Stimulated activated CD4-positive, alpha-beta T cell treated with anti-CD3 and anti-CD28 coated beads, Interleukin-12 subunit alpha, Interleukin-12 subunit beta, amount 100 ng/mL, for 4 hours (primary cell): ENCODE results near the gene FAM174C.
"Not testable (repeated sequence)": the region's sequence is repeated elsewhere in the genome, so short reads cannot be mapped to it uniquely, and the experiment has no call there.

Source experiments
- DNase-seq: peaks from one replicate; pipeline ENCODE4 v3.0.0-alpha.2; 2020

Gene FAM174C

DNA sequence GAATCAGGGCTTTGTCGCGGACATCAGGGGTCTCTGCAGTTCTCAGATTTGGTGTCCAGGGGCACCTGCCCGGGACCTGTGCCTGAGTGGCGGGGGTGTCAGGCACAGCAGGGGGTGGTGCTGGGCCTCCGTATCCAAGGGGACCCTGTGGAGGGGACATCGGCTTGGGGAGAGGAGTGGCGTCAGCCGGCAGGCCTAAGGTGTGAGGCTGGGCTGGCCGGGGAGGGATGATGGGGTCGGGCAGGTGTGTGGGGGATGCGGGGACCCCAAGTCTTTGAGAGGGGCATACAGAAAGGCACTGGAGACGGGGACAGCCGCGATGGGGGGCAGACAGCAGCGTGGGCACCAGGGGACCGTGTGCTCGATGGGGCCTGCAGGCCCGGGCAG, 12.9 kb downstream of the FAM174C start:
- no peak for DNase-seq

DNA sequence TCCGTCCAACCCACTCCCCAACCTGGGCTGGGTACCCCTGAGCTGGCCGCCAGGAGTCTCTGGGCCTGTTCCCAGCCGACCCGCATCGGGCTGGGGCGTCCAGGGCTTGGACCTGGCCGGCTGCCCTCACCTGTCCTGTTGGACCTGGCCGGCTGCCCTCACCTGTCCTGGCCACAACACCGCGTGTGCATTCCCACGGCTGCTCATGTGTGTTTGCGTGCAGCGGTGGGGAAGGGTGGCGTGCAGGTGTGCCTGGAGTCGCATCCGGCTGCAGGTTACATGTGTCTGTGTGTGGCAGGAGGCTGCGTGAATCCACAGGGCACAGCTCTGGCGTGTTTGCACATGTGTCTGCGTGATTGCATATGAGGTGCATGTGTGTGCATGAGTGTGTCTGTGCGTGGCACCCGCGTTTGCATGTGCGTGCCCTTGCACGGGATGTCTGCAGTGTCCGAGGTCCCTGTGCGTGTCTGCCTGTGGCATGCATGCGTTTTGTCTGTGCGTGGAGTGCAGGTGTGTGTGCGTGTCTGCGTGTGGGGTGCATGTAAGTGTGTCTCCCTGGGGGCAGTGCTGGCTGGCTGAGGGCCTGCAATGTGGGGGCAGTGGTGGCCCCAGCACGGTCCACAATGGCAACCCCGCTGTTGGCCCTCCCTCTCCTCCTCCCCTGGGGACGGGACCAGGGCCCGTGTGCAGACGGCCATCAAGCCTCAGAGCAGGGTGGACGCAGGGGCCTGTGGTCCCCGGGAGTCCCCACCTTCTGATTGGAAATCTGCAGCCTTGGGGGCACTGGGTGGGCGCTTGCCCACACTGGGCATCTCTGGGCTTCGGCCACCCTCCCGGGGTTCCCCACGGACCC, 13.7 kb downstream of the FAM174C start:
- no peak for DNase-seq

DNA sequence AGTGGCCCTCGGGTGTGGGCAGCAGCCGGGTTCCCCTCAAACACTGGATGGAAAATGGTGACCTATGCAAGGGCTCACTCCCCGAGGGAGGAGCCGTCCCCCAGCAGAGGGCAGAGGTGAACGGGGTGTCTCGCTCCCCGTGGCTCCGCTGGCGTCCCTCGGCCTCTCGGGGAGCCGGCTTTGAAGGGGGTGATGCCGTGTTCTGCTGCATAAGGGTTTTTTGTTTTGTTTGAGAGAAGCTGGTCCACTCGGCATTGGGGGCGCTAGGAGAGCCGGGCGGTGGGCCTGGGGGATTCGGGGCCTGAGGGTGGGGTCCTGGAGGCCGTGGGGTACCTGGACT, 14.3 kb downstream of the FAM174C start:
- no peak for DNase-seq

DNA sequence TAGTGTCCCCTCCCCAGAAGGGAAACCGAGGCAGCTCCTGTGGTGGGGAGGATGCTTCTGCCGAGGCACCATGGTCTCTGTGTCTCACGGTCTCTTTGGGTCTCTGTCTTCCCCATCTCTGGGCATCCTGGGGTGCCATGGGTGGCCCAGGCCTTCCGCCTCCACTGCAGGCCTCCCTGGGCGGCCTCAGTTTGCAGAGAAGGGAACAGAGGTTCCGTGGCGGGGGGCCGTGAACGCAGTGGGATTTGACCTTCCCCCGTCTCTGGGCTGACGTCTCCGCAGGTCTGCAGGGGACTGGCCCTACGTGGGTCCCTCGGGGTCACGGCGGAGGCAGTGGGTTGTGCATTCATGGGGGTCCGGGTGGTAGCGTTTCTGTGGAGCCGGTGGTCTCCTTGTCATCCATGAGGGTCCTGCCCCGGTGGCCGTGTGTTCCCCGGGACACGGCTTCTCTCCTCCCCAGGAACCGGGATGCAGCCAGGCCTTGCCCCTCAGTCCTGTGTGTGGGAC, 14.9 kb downstream of the FAM174C start:
- DNase-seq = no peak

DNA sequence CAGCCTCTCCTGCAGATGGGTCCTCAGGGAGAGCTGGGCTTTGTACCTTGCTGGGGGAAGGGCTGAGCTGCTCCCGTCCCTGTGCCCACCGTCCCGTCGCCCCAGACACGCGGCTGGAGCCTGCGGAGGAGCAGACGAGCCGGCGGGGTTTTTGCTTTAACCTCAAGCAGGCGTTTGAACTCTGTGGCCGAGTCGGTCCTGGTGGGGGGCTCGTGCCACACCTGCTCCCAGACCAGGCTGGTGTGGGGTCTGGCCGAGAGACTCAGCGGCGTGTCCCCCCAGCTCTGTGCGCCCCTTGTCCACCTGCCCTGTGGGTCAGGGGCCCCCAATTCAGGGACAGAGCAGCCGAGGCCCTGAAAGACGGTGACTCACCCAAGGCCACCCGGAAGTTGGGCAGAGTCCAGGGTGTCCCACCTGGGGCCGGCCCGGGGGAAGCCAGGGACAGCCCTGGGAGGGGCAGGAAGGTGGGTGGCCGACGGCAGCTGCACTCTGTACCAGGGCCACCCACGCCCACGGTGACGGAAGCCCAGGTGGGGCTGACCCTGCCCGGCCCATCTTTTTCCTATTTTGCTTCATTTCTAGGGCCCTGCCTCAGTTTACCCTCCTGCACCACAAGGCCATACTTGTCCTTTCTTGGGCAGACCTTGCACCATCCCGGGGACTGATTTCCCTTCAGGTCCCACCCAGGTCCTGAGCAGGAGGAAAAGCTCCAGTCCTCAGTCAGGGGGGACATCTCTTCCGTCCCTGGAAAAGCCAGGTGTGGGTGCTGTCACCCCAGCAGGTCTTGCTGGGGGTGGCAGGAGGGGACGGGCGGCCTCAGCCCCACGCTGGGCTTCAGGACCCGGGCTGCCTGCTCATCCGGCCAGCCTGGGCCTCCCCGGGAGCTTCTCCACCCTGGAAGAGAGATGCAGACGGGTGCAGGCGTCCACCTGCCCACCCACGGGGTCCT, 15.6 kb downstream of the FAM174C start:
- no peak for DNase-seq

DNA sequence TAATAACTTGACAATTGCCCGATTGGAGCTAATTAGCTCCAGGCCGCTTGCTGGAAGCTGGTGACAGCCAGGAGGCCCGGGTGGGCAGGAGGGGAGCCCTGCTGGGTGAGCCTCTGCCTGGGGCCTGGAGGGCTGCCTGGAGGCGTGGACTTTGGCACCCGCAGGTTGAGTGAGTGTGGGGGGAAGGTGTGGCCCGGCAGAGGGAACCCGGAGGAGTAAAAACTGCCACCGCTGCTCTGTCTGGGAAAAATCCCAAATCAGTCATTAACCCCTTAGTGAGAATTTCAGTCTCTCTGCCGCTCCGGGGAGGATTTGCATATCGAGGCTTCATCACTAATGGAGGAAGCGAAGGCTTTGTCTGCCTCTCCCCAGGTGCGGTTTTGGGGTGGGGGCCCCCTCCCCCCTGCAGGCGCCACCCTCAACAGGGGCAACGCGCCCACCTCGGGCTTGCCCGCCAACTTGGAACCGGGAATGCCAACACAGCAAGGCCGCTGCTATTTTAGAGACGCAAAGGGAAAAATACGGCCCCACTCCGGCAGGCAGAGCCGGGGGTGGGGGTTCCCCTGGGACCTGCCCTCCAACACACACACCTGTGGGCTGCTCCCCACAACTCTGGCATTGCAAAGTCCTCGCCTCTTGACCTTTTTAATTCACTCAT, 16.6 kb downstream of the FAM174C start:
- DNase-seq = no peak

DNA sequence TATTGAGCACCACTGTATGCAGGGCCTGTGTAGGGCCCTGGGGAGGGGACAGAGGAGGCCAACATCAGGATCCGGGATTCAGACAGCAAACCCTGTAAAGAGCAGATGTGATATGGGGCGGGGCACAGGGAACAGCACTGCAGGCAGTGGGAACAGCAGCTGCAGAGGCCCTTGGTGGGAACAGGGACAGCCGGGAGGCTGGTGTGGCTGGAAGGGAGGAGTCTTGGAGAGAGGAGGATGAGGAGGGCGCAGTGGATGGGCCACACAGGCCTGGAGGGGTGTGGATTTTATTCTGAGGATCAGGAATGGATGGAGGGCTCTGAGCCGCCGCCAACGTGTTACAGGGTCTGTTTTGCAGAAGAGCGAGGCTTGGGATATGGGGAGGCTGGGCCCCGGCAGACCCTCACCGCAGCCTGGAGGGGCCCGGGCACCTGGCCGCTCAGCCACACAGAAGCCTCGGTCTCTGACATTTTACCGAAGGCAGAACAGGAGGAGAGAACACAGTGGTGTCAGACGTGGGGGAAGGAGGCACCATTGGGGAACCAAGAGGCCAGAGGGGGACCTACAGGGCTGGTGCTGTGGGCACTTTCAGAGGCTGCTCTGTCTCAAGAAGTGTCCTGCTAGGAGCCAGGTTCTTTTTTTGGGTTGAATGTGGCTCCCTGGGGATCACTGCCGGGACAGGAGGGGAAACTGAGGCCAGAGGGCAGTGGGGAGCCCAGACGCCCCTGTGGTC, 17.3 kb downstream of the FAM174C start:
- DNase-seq = no peak

DNA sequence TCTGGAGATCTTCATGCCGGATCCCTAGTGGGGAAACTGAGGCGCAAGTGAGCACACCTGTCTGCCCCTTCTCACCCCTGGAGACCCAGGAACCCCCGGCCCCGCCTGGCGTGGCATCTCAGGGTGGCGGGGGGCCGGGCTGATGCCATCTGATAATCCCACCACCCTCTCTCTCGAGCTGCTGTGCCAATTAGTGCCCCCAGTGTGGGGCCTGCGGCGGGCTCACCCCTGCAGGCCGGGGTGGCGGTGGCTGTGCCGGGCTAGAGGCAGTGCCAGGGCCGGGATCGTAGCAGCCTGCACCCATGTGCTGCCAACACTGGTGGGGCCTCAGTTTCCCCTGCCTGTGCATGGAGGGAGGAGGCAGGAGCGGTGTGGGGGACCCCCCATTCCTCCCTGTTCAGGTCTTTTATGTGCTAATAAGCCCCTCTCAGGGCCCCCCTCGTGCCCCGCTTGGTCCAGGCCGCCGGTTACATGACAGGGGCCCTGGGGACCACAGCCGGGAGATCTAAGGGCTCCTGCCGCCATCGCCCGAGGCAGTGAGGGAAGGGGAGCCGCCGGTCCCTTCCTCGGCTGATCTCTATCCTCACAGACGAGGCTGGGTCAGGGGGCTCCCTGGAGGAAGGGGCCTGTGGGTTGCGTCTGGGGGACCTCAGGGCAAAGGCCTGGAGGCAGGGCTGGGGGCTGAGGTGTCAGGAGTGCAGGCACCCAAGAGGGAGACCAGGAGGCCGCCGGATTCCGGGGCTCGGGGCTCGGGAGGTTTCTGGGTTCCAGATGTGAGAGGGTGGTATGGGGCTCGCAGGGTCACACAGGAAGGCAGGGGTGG, 18.7 kb downstream of the FAM174C start:
- no peak for DNase-seq

DNA sequence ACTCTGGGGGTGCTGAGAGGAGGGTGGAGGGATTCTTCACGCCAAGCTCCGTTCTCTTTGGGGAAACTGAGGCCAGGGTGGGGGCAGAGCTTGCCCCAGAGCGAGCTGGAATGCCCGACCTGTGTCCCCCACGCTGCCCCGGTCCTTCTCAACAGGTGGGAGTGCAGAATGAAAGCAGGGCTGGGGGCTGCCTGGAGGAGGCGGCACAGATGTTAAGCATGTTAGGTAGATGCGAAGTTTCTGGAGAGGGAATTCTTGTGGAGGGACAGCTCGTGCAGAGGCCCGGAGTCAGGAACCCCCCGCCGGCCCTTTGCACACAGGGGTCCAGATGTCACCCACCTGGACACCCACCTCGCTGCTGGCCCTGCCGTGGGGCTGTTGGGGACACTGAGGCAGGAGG, 19.4 kb downstream of the FAM174C start:
- no peak for DNase-seq

DNA sequence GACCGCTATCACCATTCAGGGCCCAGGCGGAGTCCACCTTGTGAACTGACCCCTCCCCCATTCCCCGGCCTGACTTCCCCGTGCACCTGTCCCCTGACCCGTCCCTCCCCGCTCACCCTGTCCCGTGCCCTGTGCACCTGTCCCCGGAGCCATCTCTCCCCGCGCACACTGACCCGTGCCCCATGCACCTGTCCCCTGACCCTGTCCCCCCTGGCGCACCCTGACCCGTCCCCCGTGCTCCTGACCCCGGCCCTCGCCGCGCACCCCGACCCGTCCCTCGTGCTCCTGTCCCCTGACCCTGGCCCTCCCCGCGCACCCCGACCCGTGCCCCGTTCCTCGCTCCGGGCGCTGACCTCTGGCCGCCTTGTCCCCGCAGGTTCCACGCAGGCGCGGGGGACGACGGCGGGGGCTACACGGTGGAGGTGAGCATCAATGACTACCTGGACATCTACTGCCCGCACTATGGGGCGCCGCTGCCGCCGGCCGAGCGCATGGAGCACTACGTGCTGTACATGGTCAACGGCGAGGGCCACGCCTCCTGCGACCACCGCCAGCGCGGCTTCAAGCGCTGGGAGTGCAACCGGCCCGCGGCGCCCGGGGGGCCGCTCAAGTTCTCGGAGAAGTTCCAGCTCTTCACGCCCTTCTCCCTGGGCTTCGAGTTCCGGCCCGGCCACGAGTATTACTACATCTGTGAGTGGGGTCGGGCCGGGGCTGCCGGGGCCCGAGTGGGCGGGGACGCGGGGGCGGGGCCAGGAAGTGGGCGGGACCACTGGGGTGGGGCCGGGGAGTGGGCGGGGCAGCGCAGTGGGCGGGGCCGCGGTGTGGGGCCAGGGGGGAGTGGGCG, 20.1 kb downstream of the FAM174C start:
- no peak for DNase-seq

DNA sequence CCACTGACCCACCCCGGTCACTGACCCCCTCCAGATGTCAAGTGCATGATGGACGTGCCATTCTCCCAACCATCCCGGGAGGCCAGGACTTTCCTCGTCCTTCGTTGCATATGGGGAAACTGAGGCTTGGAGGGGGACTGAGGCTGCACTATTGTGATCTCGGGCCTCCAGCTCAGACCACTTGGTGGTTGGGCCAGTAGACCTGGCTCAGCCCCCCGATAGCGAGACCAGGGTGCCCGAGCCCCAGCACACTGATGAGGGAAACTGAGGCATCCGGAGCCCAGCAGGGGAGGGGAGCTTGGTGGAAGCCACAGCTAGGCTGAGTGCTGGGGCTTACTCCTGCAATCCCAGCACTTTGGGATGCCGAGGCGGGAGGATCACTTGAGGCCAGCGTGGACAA, 20.7 kb downstream of the FAM174C start:
- no peak for DNase-seq

DNA sequence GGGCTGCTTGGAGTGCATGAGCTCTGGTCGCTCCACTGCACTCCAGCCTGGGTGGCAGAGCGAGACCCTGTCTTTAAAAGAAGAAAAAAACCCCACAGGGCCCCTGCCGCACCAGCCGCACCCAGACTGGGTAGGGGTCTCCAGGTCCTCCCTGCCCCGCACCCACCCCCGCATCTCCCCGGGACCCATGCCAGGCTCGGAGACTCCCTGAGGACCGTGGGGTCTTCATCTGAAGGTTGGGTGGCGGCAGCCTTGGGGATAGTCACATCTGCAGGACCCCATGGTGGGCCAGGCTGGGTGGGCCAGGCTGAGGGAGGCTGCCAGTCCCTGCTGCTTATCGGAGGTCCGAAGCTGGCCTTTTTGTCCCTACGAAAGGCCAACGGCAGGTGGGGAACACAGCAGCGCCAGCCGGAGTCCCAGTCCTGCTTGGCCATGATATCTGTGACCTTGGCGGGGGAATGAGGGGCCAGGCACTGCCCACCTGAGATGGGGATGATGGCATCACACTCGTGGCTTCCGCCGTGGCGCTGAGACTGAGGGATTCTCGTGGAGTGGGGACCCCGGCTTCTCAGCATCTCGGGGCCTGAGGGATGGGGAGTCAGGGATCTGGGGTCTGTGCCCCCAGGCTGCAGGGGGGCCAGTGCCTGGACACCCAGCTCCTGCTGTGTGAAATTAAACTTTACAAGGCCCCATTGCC, 21.4 kb downstream of the FAM174C start:
- DNase-seq = no peak

DNA sequence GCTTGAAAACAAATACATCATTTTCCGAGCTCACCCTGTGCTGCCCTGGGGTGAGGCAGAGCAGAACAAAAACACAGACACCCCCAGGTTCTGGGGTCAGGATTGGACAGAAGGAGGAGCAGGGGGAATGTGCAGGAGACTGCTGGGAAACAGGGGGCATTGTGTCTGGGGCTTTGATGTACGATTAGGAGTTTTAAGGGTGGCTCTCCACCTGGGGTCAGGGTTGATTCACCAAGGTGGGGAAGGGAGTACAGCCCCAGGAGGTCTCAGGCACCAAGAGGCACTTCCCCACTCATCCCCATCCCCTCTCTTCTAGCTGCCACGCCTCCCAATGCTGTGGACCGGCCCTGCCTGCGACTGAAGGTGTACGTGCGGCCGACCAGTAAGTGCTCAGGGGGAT, 22.9 kb downstream of the FAM174C start:
- DNase-seq = no peak

DNA sequence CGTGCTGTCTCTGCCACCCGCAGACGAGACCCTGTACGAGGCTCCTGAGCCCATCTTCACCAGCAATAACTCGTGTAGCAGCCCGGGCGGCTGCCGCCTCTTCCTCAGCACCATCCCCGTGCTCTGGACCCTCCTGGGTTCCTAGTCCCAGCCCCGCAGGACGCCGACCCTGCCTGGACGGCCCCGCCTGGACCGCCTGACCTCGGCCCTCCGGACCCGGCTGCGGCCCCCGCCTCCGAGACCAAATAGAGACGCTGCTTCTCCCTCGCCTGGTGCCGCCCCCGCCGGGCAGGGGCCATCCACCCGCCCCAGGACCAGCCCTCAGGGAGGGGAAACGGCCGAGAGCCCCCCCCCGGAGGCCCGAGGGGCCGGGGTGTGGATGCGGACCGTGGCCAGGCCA, 24.5 kb downstream of the FAM174C start:
- DNase-seq = no peak

DNA sequence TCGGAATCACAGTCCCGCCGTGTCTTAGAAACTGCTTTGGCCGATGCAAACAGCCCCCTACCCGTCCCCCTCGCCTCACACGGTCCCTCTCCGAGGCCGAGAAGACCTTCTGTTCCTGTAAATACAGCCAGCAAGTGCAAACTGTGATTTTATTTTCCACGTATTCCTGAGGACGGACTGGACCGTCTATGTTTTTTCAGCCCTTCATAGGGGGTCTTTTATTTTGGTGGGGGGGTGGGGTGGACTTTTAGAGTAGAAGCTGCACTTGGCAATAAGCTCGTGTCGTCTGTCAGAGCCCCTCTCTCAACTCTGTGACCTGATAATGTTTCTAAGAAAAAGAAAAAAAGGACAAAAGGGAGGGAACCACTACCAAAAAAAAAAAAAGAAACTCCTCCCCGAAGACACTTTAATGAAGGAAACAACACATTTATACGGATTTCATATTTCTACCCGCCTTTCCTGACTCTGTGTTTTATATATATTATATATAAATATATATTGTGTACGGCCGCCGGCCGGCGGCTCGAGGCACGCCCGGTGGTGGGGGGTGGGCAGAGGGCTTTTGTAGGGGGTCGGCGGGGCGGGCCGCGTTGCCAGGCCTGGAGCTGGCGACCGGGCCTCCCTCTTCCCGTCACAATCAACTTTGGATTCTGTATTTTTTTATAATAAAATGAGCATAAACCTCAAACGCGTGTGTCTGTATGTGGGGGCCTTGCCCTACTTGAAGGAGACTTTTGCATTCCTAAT, 25.6 kb downstream of the FAM174C start:
- DNase-seq = no peak

DNA sequence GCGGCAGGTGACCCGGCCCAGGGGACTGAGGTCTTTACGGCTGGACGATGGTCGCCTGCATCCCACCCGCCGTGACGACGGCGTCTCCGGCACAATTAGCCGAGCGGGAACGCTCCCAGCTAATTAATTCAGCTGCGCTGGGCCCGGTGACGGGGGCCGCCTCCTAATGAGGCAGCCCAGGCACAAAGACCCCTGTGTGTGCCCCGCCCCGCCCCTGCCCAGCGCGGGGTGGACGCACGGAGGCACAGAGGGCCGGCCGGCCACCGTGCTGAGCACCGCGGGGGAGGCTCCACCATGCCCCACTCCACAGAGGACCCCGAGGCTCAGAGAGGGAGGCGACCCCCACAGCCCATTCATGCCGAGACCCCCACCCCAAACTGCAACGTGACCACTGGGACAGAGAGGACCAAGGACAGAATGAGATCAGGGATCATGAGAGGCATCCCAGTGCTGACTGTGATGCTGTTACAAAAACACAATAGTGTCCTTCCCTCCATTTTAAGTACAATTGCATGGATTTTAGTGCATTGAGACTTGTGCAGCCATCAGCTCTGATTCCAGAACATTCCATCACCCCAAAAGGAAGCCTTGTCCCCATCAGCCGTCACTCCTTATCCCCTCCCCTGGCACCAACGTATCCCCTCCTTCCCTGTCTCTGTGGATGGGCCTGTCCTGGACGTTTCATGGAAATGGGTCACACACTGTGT, 27.4 kb downstream of the FAM174C start:
- no peak for DNase-seq

DNA sequence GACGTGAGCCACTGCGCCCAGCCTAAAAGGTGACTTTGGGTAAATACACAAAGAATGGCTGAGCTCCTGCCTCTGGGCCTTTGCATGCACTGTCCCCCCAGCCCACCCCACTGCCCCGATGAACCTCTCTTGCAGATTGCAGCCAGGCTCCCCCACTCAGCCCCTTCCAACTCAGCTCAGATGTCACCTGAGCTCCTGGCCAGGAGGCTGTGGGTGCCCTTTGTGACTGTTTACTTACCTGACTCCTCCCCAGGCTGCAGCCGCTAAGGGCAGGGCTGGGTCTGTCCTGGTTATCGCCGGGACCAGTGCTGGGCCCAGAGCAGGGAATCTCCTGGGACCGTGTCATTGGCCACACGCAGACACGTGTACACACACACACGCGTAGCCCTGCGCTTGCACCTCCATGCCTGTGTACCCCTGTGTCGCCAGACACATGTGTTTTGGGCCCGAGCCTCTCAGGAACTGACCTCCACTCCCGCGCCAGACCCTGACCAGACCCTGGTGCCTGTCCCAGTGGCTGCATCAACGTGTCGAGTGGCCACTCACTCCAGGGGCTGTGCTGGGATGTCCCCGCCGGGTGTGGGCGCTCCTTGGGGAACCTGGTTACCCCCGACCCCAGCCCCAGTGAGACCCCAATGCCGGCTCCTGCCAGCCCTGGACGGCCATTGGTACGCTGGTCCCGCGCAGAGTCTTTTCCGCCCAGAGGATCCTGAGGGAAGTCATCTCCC, 29.0 kb downstream of the FAM174C start:
- DNase-seq = no peak

DNA sequence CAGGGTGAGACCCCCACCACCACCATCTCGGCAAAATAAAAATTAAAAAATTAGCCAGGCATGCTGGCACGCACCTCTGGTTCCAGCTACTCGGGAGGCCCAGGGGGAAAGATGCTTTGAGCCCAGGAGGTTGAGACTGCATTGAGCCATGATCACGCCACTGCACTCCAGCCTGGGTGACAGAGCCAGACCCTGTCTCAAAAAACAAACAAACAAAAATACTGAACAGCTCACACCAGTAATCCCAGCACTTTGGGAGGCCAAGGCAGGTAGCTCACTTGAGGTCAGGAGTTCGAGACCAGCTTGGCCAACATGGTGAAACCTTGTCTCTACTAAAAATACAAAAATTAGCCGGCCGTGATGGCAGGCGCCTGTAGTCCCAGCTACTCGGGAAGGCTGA, 30.0 kb downstream of the FAM174C start:
- not testable (repeated sequence) for DNase-seq
